K562 (cell line): ENCODE data around the gene CAB39. TPM values are rescaled to one million over a fixed set of nuclear protein-coding genes. Genes with fewer than 3 reads are reported as not detected.

Experiments used
- CLOCK ChIP-seq: fragments of 250-450 bp; sonication (Bioruptor Pico); IDR thresholded peaks from 2 replicates; pipeline ENCODE4 v1.4.0; 2020; ENCODE audit warnings: mild to moderate bottlenecking, moderate library complexity, borderline replicate concordance
- HEY1 ChIP-seq: fragments of 250-450 bp; sonication (Bioruptor Pico); IDR thresholded peaks from 2 replicates; pipeline ENCODE4 v1.5.0; 2020; ENCODE audit warnings: mild to moderate bottlenecking, moderate library complexity, borderline replicate concordance
- HLTF ChIP-seq: fragments of 450-650 bp; IDR thresholded peaks from 2 replicates; pipeline ENCODE4 v1.6.1; 2016
- HMGXB4 ChIP-seq: sonication (generic); formaldehyde crosslinking; IDR thresholded peaks from 2 replicates; pipeline ENCODE4 v1.8.1; 2023; ENCODE audit warnings: mild to moderate bottlenecking, missing genetic modification reagents
- POLR2G ChIP-seq: fragments of 200-400 bp; formaldehyde crosslinking; IDR thresholded peaks from 2 replicates; pipeline ENCODE4 v1.6.1; 2017; ENCODE audit warnings: low read depth, mild to moderate bottlenecking, antibody characterized with exemption, low read length, moderate library complexity
- RAD51 ChIP-seq: fragments of 450-650 bp; IDR thresholded peaks from 2 replicates; pipeline ENCODE4 v1.7.1; 2016; ENCODE audit warnings: low read depth, mild to moderate bottlenecking, borderline replicate concordance
- RB1 ChIP-seq: fragments of 450-650 bp; IDR thresholded peaks from 2 replicates; pipeline ENCODE4 v1.6.1; 2017; ENCODE audit warnings: low read depth, mild to moderate bottlenecking
- RBFOX2 ChIP-seq: fragments of 200-400 bp; formaldehyde crosslinking; IDR thresholded peaks from 2 replicates; pipeline ENCODE4 v1.6.1; 2017; ENCODE audit warnings: low read depth, mild to moderate bottlenecking, low read length, moderate library complexity
- SMARCA4 ChIP-seq: fragments of 450-650 bp; IDR thresholded peaks from 2 replicates; pipeline ENCODE4 v1.6.1; 2016
- ZNF511 ChIP-seq: sonication (generic); formaldehyde crosslinking; IDR thresholded peaks from 2 replicates; pipeline ENCODE4 v1.8.0; 2022; ENCODE audit warnings: mild to moderate bottlenecking, missing genetic modification reagents
- ZNF696 ChIP-seq: fragments of 250-450 bp; sonication (Bioruptor Pico); conservative IDR thresholded peaks from 2 replicates; pipeline ENCODE4 v1.4.0; 2020; ENCODE audit warnings: mild to moderate bottlenecking, moderate library complexity
- polyA plus RNA-seq, 8 experiments: library from polyadenylated mRNA; depleted of rRNA in 4 of 8; stranded (reverse) in 5 of 8; unstranded in 3 of 8; fragments of >200 nt; fragmentation: Nextera tagmentation in 2 of 8; fragmentation: Illumina TruSeq in 1 of 8; extraction: Ambion mirVana in 2 of 8; extraction: Trizol in 1 of 8; gene quantifications; 2 replicates each; pipeline versions ENCODE4 v1.2.1 to v1.2.3, GENCODE V29; 2011 to 2014; ENCODE audit warnings: inconsistent platforms in 1 of 8, missing spikeins in 1 of 8
- total RNA-seq, 7 experiments: library from RNA; depleted of rRNA in 6 of 7; stranded (reverse); fragments of >200 nt in 6 of 7; fragmentation: Illumina TruSeq in 2 of 7; extraction: Trizol in 2 of 7; gene quantifications; 2 replicates each; pipeline versions ENCODE4 v1.2.1 to v1.2.3, GENCODE V29; 2011 to 2021; ENCODE audit warnings: low replicate concordance in 1 of 7
- TF ChIP-seq, protein P1 (sequence below): sonication (generic); formaldehyde crosslinking; IDR thresholded peaks from 2 replicates; pipeline ENCODE4 v1.9.0; 2022; ENCODE audit warnings: mild to moderate bottlenecking, missing genetic modification reagents
- TF ChIP-seq, protein P2 (sequence below), 2 experiments: IDR thresholded peaks; 2 replicates each; pipeline ENCODE4 v1.6.1; 2012; ENCODE audit warnings: improper control_type of control experiment in 2 of 2, low read depth in 2 of 2, low read length in 2 of 2, borderline replicate concordance in 1 of 2
- TF ChIP-seq, protein P3 (sequence below): IDR thresholded peaks from 3 replicates; pipeline ENCODE4 v1.6.1; 2011; ENCODE audit warnings: borderline replicate concordance, mild to moderate bottlenecking, moderate library complexity; ENCODE audit not compliant: insufficient read length; ENCODE audit errors: extremely low read depth

CAB39 gene
- total and polyA plus RNA-seq, 9 of the 15 experiments (the other 6 are each of a cell fraction or from before 2014, with no cell fraction given) = 27.2 to 94.4 (median 70.1) TPM

DNA sequence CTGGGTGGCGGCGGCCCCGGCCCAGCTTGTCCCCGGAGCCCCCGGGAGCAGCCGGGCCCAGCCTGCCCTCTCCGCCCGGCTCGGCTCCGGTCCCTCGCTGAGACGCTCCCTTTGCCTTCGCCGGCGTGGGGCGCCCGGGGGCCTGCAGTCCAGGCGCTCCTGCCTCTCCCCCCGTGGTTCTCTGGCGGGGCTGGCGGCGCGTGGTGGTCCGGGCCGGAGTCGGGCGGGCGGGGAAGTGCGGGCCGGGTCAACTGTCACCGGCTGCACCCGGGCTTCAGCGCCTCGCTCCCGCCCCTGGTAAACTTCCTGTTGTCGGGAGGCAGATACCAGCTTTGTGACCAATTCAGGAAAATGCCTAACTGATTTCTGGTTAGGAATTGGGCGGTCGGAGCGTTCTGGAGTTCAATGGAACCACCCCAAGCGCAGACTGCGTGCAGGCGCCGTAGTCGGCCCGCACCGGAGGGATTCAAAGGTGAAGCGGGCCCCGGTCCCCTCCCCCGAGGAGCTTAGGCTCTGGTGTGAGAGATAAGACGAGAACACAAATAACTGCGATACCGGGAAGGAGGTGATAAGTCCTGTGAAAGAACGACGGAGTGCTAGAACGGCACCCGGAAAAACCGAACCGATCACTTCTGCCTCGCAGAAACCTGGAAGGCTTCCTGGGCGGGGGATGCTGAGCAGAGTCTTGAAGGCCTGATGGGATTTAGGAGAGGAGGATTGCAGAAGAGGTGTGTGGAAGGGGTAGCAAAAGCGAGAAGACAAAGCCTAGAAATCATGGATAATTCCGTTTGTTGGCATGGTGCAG lies 891 bp downstream of the CAB39 start (continued):
- TF ChIP-seq ZNF511 (0 out of 2 replicates have a peak, but pooled peaks have one; percentile 36), HMGXB4 (CRISPR knock-in tag) (peak; percentile 23; the same call in 1 of the 2 replicates), HEY1 (CRISPR knock-in tag) (no peak), CLOCK (CRISPR knock-in tag) (no peak), RB1 (0 out of 2 replicates have a peak, but pooled peaks have one; percentile 24), ZNF696 (CRISPR knock-in tag) (no peak), SMARCA4 (peak; percentile 85), HLTF (no peak), RAD51 (no peak), RBFOX2 (peak; percentile 51), POLR2G (peak; percentile 40)
- TF ChIP-seq, protein P1, sequence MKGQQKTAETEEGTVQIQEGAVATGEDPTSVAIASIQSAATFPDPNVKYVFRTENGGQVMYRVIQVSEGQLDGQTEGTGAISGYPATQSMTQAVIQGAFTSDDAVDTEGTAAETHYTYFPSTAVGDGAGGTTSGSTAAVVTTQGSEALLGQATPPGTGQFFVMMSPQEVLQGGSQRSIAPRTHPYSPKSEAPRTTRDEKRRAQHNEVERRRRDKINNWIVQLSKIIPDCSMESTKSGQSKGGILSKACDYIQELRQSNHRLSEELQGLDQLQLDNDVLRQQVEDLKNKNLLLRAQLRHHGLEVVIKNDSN (CRISPR knock-in tag) = no peak
- TF ChIP-seq, protein P2, sequence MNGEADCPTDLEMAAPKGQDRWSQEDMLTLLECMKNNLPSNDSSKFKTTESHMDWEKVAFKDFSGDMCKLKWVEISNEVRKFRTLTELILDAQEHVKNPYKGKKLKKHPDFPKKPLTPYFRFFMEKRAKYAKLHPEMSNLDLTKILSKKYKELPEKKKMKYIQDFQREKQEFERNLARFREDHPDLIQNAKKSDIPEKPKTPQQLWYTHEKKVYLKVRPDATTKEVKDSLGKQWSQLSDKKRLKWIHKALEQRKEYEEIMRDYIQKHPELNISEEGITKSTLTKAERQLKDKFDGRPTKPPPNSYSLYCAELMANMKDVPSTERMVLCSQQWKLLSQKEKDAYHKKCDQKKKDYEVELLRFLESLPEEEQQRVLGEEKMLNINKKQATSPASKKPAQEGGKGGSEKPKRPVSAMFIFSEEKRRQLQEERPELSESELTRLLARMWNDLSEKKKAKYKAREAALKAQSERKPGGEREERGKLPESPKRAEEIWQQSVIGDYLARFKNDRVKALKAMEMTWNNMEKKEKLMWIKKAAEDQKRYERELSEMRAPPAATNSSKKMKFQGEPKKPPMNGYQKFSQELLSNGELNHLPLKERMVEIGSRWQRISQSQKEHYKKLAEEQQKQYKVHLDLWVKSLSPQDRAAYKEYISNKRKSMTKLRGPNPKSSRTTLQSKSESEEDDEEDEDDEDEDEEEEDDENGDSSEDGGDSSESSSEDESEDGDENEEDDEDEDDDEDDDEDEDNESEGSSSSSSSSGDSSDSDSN (IDR thresholded peaks at IDR 0.05; ENCODE audit: borderline replicate concordance in 1 of 2, low read depth in 2 of 2, low read length in 2 of 2) = peak; percentile 42 to 81
- TF ChIP-seq, protein P3, sequence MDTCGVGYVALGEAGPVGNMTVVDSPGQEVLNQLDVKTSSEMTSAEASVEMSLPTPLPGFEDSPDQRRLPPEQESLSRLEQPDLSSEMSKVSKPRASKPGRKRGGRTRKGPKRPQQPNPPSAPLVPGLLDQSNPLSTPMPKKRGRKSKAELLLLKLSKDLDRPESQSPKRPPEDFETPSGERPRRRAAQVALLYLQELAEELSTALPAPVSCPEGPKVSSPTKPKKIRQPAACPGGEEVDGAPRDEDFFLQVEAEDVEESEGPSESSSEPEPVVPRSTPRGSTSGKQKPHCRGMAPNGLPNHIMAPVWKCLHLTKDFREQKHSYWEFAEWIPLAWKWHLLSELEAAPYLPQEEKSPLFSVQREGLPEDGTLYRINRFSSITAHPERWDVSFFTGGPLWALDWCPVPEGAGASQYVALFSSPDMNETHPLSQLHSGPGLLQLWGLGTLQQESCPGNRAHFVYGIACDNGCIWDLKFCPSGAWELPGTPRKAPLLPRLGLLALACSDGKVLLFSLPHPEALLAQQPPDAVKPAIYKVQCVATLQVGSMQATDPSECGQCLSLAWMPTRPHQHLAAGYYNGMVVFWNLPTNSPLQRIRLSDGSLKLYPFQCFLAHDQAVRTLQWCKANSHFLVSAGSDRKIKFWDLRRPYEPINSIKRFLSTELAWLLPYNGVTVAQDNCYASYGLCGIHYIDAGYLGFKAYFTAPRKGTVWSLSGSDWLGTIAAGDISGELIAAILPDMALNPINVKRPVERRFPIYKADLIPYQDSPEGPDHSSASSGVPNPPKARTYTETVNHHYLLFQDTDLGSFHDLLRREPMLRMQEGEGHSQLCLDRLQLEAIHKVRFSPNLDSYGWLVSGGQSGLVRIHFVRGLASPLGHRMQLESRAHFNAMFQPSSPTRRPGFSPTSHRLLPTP = no peak
